ENCODE measurements around the gene GREM2. TPM values are rescaled to one million over a fixed set of nuclear protein-coding genes. Genes with fewer than 3 reads are reported as not detected.
A peak's percentile ranks its signal among the peaks of the same experiment; 100 is the strongest.

Gene GREM2
- total RNA-seq, 1 experiment from 2014 or later = not detected

- CTCF ChIA-PET = no interaction called here
- H3K27ac ChIP-seq (ENCODE audit: low read length) = no peak overlapping the region
- no TSS peak for BruUV-seq (replicated peaks)
Observed at GRCh38 chr1:240609527-240610060, 2.4 kb downstream of the GREM2 start.

DNA sequence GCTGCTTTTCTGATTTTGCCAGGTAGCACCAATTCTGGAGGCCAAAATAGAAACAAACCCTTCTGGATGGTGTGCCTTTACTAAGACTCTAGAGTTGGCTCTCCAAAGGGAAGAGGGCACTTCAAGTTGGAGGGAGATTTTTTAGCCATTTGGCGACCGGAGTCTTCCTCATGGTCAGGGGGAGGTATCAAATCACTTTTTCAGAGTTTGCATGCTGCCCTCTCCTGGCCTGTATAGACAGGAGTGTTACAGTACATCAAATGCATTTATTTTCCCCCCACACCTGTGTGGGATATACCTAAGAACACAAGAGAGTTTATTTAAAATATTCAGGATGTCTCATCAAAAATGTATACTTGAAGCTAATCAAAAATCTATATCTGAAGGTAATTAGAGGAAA, 3.2 kb downstream of the GREM2 start:
- Histone ChIP-seq H3K4me1 (ENCODE audit: control insufficient read depth, insufficient read depth, low read length) (peaks cover 3% of the 10 kb centered on the region; the same call in 1 of the 2 replicates), H3K27ac (ENCODE audit: low read length) (no peak overlapping the region), H3K4me3 (ENCODE audit: low read depth in 2 of 2, low read length in 2 of 2) (no peak overlapping the region), H3K36me3 (ENCODE audit: control insufficient read depth, insufficient read depth, low read length) (no peaks in the 10 kb centered on the region; the same call in 1 of the 2 replicates), H3K9me3 (ENCODE audit: control insufficient read depth, insufficient read depth, low read depth, low read length) (no peaks in the 10 kb centered on the region), H3K27me3 (ENCODE audit: control insufficient read depth, insufficient read depth, low read length) (peaks cover 15% of the 10 kb centered on the region)
- intact Hi-C loops (cut with micrococcal nuclease; ENCODE audit: unreplicated experiment) = loop anchor here (5.0 kb wide), 1 partner anchor 416 kb away; no protein-coding TSS in a partner anchor
- in situ Hi-C loops (cut with HindIII; ENCODE audit: low pct_unique_long_range_greater_than_20kb, low sequenced_read_pairs) = no loop called here
- no peak for DNase-seq (ENCODE audit: low read depth, low spot score)
- TF ChIP-seq, protein P1, sequence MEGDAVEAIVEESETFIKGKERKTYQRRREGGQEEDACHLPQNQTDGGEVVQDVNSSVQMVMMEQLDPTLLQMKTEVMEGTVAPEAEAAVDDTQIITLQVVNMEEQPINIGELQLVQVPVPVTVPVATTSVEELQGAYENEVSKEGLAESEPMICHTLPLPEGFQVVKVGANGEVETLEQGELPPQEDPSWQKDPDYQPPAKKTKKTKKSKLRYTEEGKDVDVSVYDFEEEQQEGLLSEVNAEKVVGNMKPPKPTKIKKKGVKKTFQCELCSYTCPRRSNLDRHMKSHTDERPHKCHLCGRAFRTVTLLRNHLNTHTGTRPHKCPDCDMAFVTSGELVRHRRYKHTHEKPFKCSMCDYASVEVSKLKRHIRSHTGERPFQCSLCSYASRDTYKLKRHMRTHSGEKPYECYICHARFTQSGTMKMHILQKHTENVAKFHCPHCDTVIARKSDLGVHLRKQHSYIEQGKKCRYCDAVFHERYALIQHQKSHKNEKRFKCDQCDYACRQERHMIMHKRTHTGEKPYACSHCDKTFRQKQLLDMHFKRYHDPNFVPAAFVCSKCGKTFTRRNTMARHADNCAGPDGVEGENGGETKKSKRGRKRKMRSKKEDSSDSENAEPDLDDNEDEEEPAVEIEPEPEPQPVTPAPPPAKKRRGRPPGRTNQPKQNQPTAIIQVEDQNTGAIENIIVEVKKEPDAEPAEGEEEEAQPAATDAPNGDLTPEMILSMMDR (IDR thresholded peaks at IDR 0.05) = peak; percentile 57
- TF ChIP-seq SIN3A (IDR thresholded peaks at IDR 0.05; ENCODE audit: borderline replicate concordance, insufficient read depth, low read depth, low read length) (no peak), REST (IDR thresholded peaks at IDR 0.05; ENCODE audit: insufficient read depth in 1 of 2, low read depth in 2 of 2, low read length in 1 of 2) (no peak)
- ATAC-seq = no peak
- BruUV-seq (replicated peaks) = no TSS peak
- ChIA-PET POLR2A (no interaction called here), CTCF (no interaction called here)

More at GRCh38 chr1:240609527-240610060, 2.4 kb downstream of the GREM2 start:
- no peak for ATAC-seq
- in situ Hi-C loops (cut with HindIII; ENCODE audit: low pct_unique_long_range_greater_than_20kb, low sequenced_read_pairs) = no loop called here
- Histone ChIP-seq H3K27me3 (ENCODE audit: control insufficient read depth, insufficient read depth, low read length) (peaks cover 15% of the 10 kb centered on the region), H3K4me3 (ENCODE audit: low read depth in 2 of 2, low read length in 2 of 2) (no peak overlapping the region), H3K9me3 (ENCODE audit: control insufficient read depth, insufficient read depth, low read depth, low read length) (no peaks in the 10 kb centered on the region), H3K36me3 (ENCODE audit: control insufficient read depth, insufficient read depth, low read length) (no peaks in the 10 kb centered on the region; the same call in 1 of the 2 replicates), H3K4me1 (ENCODE audit: control insufficient read depth, insufficient read depth, low read length) (peaks cover 3% of the 10 kb centered on the region; the same call in 1 of the 2 replicates)
- DNase-seq (ENCODE audit: low read depth, low spot score) = no peak
- intact Hi-C loops (cut with micrococcal nuclease; ENCODE audit: unreplicated experiment) = loop anchor here (5.0 kb wide), 1 partner anchor 417 kb away; no protein-coding TSS in a partner anchor
- POLR2A ChIA-PET = no interaction called here
- no peak for TF ChIP-seq REST (IDR thresholded peaks at IDR 0.05; ENCODE audit: insufficient read depth in 1 of 2, low read depth in 2 of 2, low read length in 1 of 2)
- no peak for TF ChIP-seq TCF7L2 (IDR thresholded peaks at IDR 0.05; ENCODE audit: low read depth, low read length)
- TF ChIP-seq POLR2AphosphoS5 (IDR thresholded peaks at IDR 0.05; ENCODE audit: low read depth, low read length) = no peak
- TF ChIP-seq, protein P1 (IDR thresholded peaks at IDR 0.05) = no peak
- no peak for TF ChIP-seq SIN3A (IDR thresholded peaks at IDR 0.05; ENCODE audit: borderline replicate concordance, insufficient read depth, low read depth, low read length)
